Stimulated activated CD4-positive, alpha-beta T cell treated with anti-CD3 and anti-CD28 coated beads, Interleukin-15, amount 100 ng/mL, for 48 hours (primary cell): ENCODE results near the gene GTF3C5.
"Not testable (repeated sequence)": the region's sequence is repeated elsewhere in the genome, so short reads cannot be mapped to it uniquely, and the experiment has no call there.

Experiments used
- DNase-seq, 2 donors: peaks; one replicate each; pipeline ENCODE4 v3.0.0-alpha.2; 2020; ENCODE audit warnings: low read depth in 2 of 2

GTF3C5 gene

GRCh38 chr9:133054966-133055365, 24.2 kb downstream of the GTF3C5 start:
- DNase-seq: no peak

- DNase-seq: no peak
Observed at GRCh38 chr9:133055788-133056420, 25.1 kb downstream of the GTF3C5 start.

- no peak for DNase-seq
Observed at GRCh38 chr9:133056533-133056932, 25.7 kb downstream of the GTF3C5 start.

- DNase-seq: no peak
Observed at GRCh38 chr9:133057006-133057405, 26.2 kb downstream of the GTF3C5 start.

- DNase-seq: no peak
Observed at GRCh38 chr9:133057553-133057952, 26.8 kb downstream of the GTF3C5 start.

GRCh38 chr9:133058071-133058470, 27.3 kb downstream of the GTF3C5 start:
- no peak for DNase-seq

GRCh38 chr9:133058550-133059320, 27.9 kb downstream of the GTF3C5 start:
- DNase-seq: no peak

- DNase-seq: no peak
Observed at GRCh38 chr9:133059623-133060022, 28.8 kb downstream of the GTF3C5 start.

GRCh38 chr9:133060417-133060841, 29.6 kb downstream of the GTF3C5 start:
- DNase-seq: no peak

- not testable (repeated sequence) for DNase-seq
Observed at GRCh38 chr9:133061019-133061763, 30.4 kb downstream of the GTF3C5 start.

- not testable (repeated sequence) for DNase-seq
Observed at GRCh38 chr9:133061764-133062145, 31.0 kb downstream of the GTF3C5 start, which contains the start of gene CEL. Gene CEL (plus strand): TSS chr9:133061981. CDS start chr9:133062003, 22 bp downstream.

GRCh38 chr9:133062569-133062968, 31.8 kb downstream of the GTF3C5 start:
- DNase-seq: not testable (repeated sequence)

GRCh38 chr9:133063159-133063499, 32.3 kb downstream of the GTF3C5 start:
- DNase-seq: no peak

GRCh38 chr9:133063500-133064231, 32.9 kb downstream of the GTF3C5 start:
- no peak for DNase-seq

- DNase-seq: no peak
Observed at GRCh38 chr9:133064241-133065069, 33.7 kb downstream of the GTF3C5 start.

- DNase-seq: no peak
Observed at GRCh38 chr9:133065070-133065388, 34.2 kb downstream of the GTF3C5 start.

GRCh38 chr9:133066181-133066983, 35.6 kb downstream of the GTF3C5 start:
- no peak for DNase-seq

GRCh38 chr9:133067006-133067405, 36.2 kb downstream of the GTF3C5 start:
- DNase-seq: no peak

- DNase-seq: no peak
Observed at GRCh38 chr9:133067813-133068212, 37.0 kb downstream of the GTF3C5 start.

- not testable (repeated sequence) for DNase-seq
Observed at GRCh38 chr9:133068431-133068830, 37.6 kb downstream of the GTF3C5 start.
